GM12891 (cell line): ENCODE measurements around the gene LCE4A.

ENCODE experiments used
- POLR2A ChIP-seq: IDR thresholded peaks from 2 replicates; pipeline ENCODE4 v1.6.1; 2011; ENCODE audit warnings: low read depth, low read length, control low read depth
- POLR2AphosphoS5 ChIP-seq: IDR thresholded peaks from 2 replicates; pipeline ENCODE4 v1.6.1; 2011; ENCODE audit warnings: low read depth, low read length, control low read depth
- SPI1 ChIP-seq: IDR thresholded peaks from 2 replicates; pipeline ENCODE4 v1.6.1; 2011; ENCODE audit warnings: low read depth, low read length, control low read depth
- TAF1 ChIP-seq: IDR thresholded peaks from 2 replicates; pipeline ENCODE4 v1.6.1; 2011; ENCODE audit warnings: low read depth, low read length, control low read depth

- TF ChIP-seq SPI1: no peak
- TF ChIP-seq TAF1: no peak
- TF ChIP-seq POLR2AphosphoS5: no peak
- TF ChIP-seq POLR2A: no peak
These were observed 49.8 kb downstream of the LCE4A start, which contains the start of gene KPRP for GRCh38 chr1:152757747-152758146.
